Measurements from ENCODE around the gene ACIN1.

The ACIN1 gene, protein sequence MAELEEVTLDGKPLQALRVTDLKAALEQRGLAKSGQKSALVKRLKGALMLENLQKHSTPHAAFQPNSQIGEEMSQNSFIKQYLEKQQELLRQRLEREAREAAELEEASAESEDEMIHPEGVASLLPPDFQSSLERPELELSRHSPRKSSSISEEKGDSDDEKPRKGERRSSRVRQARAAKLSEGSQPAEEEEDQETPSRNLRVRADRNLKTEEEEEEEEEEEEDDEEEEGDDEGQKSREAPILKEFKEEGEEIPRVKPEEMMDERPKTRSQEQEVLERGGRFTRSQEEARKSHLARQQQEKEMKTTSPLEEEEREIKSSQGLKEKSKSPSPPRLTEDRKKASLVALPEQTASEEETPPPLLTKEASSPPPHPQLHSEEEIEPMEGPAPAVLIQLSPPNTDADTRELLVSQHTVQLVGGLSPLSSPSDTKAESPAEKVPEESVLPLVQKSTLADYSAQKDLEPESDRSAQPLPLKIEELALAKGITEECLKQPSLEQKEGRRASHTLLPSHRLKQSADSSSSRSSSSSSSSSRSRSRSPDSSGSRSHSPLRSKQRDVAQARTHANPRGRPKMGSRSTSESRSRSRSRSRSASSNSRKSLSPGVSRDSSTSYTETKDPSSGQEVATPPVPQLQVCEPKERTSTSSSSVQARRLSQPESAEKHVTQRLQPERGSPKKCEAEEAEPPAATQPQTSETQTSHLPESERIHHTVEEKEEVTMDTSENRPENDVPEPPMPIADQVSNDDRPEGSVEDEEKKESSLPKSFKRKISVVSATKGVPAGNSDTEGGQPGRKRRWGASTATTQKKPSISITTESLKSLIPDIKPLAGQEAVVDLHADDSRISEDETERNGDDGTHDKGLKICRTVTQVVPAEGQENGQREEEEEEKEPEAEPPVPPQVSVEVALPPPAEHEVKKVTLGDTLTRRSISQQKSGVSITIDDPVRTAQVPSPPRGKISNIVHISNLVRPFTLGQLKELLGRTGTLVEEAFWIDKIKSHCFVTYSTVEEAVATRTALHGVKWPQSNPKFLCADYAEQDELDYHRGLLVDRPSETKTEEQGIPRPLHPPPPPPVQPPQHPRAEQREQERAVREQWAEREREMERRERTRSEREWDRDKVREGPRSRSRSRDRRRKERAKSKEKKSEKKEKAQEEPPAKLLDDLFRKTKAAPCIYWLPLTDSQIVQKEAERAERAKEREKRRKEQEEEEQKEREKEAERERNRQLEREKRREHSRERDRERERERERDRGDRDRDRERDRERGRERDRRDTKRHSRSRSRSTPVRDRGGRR

DNA sequence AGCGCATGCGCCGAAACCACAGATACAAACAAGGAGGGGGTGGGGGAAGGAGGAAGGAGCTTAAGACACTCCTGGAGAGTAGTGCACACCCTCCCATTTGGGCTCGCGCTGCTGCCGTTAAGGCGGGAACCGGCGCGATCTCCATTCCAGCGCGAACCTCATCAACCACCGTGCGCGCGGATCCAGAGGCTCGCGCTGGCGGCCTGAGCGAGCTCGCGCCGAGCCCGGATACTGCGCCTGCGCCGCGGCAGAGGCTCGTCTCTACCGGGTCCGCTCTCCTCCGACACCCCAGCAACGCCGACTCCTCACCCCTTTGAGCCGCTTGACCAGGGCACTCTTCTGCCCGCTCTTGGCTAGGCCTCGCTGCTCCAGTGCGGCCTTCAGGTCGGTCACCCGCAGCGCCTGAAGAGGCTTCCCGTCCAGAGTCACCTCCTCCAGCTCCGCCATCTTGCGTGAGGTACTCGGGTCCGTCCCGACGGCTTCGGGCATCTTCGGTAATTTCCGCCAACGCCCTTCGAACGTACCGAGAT, at the start of gene ACIN1:
Gene ACIN1 (minus strand): TSS at position 471 of the 530 bp plus-strand sequence. CDS start 24 bp downstream, at position 447.
- DNase-seq: no peak

DNA sequence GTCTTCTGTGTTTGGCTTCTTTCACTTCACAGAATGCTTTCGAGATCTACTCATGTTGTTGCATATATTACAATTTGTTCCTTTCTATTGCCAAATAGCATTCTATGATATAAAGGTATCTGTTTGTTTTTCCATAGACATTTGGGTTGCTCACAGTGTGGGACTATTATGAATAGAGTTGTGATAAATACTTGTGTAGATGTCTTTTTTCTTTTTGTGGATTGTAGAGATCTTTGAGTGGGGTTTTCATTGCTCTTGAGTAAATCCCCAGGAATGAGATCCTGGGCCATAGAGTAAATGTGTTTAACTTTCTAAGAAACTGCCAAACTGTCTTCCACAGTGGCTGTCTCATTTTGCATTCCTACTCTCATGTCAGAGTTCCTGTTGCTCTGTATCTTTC, 49.0 kb upstream of the ACIN1 start:
- DNase-seq: no peak

DNA sequence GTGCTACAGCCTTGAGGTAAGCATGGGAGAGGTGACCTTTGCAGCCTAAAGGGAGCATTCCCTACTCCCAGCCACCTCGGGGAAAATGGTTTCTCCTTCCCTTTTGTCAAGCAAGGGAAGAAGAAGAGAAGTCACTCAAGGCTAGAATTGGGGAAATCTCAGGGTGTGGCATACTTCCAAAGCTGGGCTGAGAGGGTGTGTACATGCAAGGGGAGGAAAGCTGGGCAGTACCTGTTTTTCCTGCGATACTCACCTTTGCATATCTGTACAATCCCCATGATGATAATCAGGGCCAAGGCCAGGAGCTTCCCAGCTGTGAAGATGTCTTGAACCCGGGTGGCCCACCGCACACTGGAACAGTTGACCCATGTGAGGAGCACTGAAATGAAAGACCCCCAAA, 47.9 kb upstream of the ACIN1 start:
- DNase-seq: no peak

DNA sequence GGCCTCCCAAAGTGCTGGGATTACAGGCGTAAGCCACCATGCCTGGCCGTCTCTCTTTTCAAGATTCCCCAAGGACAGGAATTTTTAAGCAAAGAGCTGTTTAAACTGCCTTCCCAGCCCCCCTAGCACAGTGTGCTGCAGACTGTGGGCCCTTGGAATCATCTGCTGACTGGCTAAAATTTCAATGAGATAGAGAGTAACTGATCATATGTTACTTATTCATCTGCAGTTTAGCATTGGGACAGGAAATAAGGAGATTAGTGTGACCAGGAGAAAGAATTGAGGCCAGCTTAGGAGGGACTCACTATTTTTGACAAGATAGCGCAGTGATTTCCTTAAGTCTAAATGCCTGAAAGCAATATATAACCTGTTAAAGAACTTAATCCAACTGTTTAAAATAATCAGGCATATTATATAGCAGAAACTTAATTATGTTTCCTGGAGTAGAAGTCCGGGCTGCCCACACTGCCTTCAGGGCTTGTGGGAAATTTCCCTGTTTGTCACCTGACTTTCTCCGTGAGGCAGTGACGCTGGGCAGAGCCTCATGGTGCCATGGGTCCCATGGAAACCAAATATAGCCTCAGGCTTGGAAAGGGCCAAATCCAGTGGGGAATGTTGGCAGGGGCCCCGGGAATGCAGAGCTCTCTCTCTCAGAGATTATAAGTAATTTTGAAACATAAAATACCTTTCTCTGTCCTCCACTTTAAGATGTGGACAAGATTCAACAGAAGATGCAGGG, 46.9 kb upstream of the ACIN1 start:
- DNase-seq: no peak

DNA sequence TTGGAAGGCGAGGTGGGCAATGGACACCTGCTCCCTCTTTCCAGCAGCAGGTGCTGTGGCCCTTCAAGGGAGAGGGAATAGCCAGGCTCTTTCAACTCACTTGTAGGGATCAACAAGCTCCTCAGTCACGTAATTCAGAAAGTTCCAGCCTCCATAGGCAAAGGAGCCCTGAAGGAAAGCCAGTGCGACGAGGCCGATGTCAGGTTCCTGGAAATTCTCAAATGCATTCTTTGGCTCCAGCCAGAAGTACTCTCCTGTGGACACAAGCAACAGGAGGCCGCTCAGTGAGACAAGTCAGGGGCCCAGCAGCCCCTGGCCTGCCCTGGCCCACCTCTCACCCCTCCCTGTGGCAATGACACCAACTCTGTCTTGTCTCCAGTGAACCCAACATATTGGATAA, 45.4 kb upstream of the ACIN1 start:
- no peak for DNase-seq

DNA sequence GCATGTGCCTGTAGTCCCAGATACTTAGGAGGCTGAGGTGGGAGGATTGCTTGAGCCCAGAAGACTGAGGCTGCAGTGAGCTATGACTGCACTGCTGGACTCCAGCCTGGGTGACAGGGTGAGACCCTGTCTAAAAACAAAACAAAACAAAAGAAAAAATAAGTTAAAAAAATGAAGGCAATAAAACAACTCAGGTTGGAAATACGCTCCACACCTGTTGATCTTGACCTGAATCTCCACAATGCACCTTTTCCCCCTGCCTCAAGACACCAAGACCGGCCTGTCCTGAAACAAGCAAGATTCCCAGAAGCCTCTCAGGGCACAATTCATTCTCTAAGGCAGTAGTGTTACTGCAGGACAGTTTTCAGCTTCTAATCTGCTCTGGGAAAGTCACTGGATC, 44.9 kb upstream of the ACIN1 start:
- no peak for DNase-seq

DNA sequence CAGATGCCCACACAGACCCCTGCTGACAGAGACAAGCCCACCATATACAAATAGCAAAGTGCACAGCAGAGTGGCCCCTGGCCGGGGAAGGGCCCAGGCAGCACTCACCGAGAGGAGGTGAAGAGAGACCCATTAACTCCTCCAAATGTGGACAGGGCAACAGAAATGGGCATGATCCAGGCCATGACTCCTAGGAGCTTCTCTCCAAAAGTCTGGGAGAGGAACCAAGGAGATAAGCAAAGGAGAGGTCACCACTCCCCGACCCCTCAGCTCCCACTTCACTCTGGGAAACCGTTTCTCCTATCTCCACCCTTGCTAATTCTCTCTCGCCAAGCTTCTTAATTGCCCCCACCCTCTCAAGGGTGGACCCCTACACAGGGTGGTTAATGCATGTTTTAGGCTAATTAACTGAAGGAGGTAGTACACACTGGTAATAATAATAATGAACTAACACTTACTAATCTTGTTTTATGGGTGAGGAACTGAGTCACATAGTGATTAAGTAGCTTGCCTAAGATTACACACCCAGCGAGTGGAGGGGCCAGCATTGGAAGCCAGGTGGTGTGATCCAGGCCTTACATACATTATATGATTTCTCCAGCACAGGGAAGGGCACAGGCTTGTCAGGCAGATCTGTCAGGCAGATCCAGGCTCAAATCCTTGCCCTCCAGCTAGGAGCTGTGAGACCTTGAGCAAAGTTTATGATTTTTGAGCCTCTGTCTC, 43.0 kb upstream of the ACIN1 start:
- DNase-seq: no peak

DNA sequence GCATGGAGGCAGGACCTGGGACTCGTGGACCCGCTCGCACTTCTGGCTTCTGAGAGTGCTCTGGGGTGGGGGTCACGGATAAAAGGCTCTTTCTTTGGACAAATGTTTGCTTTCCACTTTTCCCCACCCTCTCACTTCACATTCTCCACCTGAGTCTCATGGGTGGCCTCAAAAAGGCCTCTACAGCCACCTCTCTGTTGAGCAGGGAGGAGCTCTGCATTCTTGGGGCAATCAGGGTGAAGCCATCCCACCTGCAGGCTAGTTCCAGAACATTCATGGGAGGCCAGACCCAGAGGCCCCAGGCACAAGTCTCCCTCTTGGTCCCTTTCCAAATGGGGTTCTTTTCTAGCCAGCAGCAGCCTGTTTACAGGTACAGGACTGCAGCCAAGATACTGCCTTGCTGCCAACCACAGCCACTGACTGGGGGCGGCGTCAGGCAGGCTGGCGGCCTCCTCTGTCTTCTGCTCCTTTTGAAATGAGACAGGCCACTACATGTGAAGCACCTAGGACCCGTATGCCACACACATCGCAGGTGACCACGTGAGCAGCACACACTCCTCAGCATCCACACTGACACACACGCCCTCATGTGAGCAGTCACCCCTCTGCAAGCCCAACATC, 42.4 kb upstream of the ACIN1 start:
- peak; percentile 36 for DNase-seq

DNA sequence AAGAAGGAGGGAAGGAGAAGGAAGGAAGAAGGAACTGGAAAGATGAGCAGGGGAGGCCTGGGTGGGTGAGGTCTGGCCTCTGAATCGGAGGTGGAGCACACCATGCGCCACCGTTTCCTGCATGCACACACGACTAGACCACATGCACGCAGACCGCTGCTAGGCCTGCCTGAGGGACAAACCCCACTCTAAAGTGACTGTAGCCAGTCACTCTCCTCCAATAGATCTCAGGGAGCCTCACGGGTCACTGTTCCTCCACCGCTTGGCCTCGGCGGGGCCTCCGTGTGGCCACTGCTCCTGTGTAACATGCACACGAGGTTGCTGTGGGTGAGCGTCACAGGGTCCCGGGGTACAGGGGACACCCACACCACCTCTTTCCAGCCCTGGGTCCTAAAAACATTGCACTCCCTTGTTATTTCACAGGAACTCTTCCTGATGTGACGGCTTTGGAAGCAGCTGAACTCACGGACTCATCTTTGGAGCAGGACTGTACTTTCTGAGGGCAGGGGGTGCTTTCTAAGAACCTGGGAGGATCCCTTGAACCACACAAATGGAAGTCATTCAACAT, 41.7 kb upstream of the ACIN1 start:
- no peak for DNase-seq

DNA sequence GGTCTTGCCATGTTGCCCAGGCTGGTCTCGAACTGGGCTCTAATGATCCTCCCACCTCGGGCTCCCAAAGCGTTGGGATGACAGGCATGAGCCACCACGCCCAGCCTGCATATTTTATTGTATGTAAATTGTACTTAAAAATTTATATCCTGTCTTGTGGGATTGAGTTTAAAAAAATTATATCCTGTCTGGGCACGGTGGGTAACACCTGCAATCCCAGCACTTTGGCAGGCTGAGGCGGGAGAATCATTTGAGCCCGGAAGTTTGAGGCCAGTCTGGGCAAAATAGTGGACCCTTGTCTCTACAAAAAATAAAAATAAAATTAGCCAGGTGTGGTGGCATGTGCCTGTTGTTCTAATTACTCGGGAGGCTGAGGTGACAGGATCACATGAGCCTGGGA, 38.0 kb upstream of the ACIN1 start:
- no peak for DNase-seq

DNA sequence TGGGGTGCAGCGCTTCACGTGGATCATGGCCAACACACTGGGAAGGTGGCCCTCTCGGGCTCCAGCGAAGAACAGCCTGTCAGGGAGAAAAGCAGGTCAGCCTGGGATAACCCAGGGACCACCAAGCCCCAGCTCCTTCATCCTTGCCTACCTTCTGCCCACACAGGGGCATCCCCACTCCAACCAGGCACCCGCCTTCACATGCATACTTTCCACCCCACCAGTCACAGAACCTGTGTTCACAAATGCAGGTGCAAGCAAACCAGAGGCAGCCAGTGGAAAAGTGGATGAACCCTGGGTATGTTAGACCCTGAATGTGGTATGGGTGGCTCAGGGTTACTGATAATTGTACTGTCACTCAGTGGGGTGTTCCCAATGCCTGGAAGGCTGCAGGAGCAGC, 36.5 kb upstream of the ACIN1 start:
- no peak for DNase-seq

DNA sequence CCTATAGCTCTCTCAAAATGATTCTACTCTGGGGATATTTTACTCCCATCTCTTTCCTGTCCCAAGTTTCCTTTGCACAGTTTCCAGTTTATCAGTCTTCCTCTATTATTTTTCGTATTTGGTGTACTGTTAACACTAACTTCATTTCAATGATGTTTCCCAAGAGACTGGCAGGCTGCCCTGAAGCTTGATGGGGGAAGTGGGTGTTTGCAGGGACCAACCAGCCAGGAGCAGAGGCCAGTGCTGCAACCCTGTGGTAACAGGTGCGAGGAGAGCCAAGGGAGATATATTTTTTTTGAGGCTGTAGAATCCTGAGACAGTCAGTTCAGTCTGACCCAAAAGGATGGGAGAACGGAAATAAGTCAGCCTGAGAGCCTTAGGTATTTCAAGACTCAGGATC, 35.9 kb upstream of the ACIN1 start:
- DNase-seq: no peak

DNA sequence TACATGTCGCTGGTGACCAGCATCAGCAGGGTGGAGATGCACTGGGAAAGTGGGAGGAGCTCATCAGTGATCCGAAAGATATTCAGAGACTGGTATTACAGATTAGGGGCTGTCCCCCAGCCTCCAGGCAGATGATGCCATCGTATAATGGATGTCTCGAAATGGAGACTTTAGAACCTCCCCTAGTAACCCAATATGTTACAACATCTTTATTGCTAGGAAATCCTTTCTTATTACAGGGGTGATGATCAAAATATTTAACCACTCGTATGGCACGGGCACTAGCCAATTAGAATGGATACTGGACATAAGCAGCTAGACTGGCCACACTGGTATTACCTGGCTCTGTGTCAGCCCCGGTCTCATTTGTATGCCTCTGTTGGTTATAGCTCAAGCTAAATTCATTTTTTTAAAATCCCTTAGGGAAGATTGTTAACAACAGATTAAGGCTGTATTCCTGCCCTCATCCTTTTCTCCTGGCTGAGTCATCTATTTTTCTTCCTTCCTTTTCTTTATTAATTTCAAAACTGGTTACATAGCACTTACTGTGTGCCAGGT, 34.9 kb upstream of the ACIN1 start:
- no peak for DNase-seq

DNA sequence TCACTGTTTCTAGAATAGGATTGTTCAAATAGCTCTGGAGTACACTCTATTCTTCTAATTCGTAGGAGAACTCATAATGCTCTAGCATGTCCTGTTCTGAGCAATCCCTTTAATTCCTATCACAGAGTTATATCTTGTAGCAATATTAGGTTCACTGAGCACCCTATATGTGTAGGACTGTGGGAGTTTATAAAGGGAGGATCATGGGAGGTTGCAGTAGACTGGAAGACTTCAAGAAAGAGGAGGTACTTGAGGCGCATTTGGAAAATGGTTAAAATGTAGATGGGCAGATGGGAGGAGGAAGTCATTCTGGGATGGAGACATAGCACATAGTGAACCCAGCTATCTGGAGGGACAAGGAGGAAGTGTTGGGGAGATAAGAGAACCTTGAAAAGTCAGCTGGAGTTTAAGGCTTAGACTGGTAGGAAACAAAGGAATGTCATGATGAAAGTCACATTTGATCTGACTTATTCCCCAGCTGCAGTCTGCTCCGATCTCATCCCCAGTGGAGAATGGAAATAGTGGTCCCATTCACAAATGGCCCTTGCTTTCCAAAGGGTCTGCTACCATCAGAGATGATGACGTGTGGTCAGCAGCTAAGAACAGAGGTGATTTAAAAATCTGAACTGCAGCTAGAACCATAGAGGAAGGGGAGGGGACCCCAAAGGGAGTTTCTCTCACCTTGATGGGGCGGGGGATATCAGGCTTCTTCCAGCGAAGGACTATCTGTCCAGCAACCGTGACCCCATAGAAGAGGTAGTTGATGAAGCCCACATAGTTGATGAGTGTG, 34.2 kb upstream of the ACIN1 start:
- DNase-seq: no peak

DNA sequence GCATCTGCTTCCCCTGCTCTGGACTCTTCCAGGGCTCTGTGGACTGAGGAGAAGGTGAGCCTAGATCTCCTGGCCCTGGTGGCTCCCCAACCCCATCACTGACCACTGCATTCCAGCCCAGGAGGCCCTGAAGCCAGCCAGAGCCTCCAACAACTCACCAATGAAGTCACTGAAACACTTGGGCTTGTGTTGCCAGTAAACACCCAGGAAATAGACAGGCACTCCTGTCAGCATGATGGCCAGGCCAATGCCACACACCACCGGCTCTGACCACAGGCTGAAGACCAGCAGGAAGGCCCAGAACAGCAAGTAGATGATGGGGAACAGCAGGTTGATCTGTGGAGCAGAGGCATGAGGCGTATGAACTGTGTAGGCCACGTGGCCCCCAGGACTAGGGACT, 32.9 kb upstream of the ACIN1 start:
- no peak for DNase-seq

DNA sequence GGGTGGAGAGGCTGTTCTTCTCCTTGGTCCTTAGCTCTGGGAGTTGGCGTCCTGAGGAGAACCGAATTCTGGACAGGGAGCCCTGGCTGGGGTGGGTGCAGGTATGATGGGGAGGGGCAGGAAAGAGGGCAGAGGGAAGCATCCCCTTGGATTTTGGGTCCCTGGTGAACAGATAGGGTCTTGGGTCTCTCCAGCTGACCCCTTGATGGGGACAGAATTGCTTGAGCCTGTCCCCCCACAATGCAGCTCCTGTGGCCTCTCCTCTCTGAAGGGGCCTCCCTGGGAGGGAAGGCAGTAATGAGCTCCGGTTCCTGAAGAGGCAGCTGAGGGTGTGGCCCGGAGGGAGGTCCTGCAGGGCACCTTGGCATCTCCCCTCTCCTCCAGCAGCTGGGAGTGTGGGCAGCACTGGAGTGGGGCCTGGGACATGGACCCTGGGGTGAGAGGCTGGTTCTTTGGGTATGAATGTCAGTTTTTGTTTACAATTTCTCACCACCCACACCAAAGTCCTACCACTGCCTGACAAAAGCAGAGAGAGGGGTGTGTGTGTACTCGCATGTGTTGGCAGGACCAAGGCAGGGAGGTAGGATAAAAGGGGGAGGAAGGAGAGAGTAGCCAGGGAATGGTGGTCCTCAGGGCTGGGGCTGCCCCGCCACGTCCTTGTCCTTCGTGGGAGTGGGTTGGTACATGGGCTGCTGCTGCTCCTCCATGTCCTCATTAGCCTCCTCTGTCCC, 31.8 kb upstream of the ACIN1 start:
- no peak for DNase-seq

DNA sequence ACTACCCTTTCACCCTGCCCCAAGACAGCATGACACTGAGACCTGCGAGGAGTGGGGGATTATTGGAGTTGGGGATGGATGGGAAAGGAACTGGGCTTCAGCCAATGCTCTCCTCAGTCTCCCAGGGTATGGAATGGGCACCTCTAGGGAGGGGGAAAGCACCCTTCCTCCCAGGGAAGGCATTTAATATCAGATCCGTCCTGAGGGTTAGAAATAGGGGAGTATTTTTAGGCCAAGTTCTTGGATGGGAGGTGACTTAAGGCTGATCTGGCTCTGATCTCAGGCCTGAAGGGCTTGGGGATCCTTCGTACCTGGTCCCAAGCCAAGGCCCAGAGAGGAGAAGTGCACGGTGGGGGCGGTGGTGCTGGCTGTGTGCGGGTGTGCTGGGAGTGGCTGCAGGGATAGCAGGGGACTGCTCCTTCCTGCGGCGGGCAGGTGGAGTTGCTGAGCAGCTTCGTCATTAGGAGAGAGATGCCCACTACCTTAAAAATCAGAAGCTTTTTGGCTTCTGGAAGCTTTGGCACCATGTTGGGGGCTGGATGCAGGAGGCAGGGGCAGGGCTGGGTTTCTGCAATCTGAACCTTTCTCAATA, 31.1 kb upstream of the ACIN1 start:
- DNase-seq: no peak

DNA sequence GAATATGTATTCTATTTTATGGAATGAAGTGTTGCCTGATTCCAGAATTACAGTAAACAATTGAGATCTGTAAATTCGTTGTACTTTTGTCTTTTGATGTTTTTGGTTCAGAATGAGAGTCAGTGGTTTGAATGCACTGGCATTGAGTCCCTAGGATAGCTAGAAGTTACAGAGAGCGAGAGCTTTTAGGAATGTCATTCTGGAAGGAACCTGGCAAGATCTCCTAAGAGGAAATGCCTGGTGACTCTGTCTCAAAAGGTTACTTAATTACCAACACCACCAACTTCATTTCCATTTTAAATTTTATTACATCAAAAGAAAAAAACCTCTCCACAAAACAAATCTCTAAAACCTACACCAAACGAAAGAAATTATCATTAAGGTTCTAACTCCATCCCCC, 30.1 kb upstream of the ACIN1 start:
- no peak for DNase-seq

All from NCI-H1694 (cell line).